GM12892 (cell line): ENCODE measurements around the gene FSTL5.

Experiments used
- DNase-seq: peaks from one replicate; pipeline ENCODE4 v3.0.0; 2011; ENCODE audit not compliant: insufficient read length
- FAIRE-seq: peaks from 2 replicates; lab custom pipeline; 2011; peaks lifted over from hg19 to GRCh38; lab: Jason Lieb, UNC
- POLR2A ChIP-seq: IDR thresholded peaks from 2 replicates; pipeline ENCODE4 v1.6.1; 2011; ENCODE audit warnings: low read depth, low read length, control low read depth
- POLR2AphosphoS5 ChIP-seq: IDR thresholded peaks from 2 replicates; pipeline ENCODE4 v1.6.1; 2011; ENCODE audit warnings: low read depth, low read length, control low read depth
- TAF1 ChIP-seq: IDR thresholded peaks from 2 replicates; pipeline ENCODE4 v1.6.1; 2011; ENCODE audit warnings: low read depth, mild to moderate bottlenecking, control low read depth, low read length, borderline replicate concordance

FSTL5 gene

GRCh38 chr4:161919442-161920220 is 244.2 kb downstream of the FSTL5 start:
- no peak for FAIRE-seq
- TF ChIP-seq POLR2AphosphoS5 (no peak), TAF1 (no peak), POLR2A (no peak)
- no peak for DNase-seq

GRCh38 chr4:161916035-161916434 is 247.8 kb downstream of the FSTL5 start:
- FAIRE-seq: no peak

GRCh38 chr4:161907590-161907955 is 256.2 kb downstream of the FSTL5 start:
- no peak for TF ChIP-seq TAF1
- no peak for TF ChIP-seq POLR2AphosphoS5
- TF ChIP-seq POLR2A: no peak
- FAIRE-seq (no peak), DNase-seq (no peak)

More at GRCh38 chr4:161916035-161916434, 247.8 kb downstream of the FSTL5 start:
- DNase-seq: no peak
- TF ChIP-seq TAF1 (no peak), POLR2AphosphoS5 (no peak), POLR2A (no peak)

GRCh38 chr4:161906836-161907589 is 256.8 kb downstream of the FSTL5 start:
- TF ChIP-seq POLR2AphosphoS5 (no peak), POLR2A (no peak), TAF1 (no peak)
- DNase-seq: no peak

GRCh38 chr4:161900110-161900509 is 263.7 kb downstream of the FSTL5 start:
- DNase-seq (no peak), FAIRE-seq (no peak)
- TF ChIP-seq POLR2AphosphoS5 (no peak), TAF1 (no peak), POLR2A (no peak)

More at GRCh38 chr4:161906836-161907589, 256.8 kb downstream of the FSTL5 start:
- FAIRE-seq: no peak

GRCh38 chr4:161894493-161895167 is 269.2 kb downstream of the FSTL5 start:
- TF ChIP-seq TAF1 (no peak), POLR2A (no peak), POLR2AphosphoS5 (no peak)
- DNase-seq (no peak), FAIRE-seq (no peak)

- DNase-seq: no peak
- no peak for FAIRE-seq
- TF ChIP-seq TAF1 (no peak), POLR2AphosphoS5 (no peak), POLR2A (no peak)
Observed at GRCh38 chr4:161894014-161894413, 269.8 kb downstream of the FSTL5 start.

- TF ChIP-seq POLR2A: no peak
- no peak for TF ChIP-seq TAF1
- no peak for TF ChIP-seq POLR2AphosphoS5
- no peak for FAIRE-seq
- DNase-seq: no peak
Observed at GRCh38 chr4:161893566-161893965, 270.2 kb downstream of the FSTL5 start.

GRCh38 chr4:161892951-161893350 is 270.8 kb downstream of the FSTL5 start:
- TF ChIP-seq TAF1: no peak
- TF ChIP-seq POLR2AphosphoS5: no peak
- no peak for TF ChIP-seq POLR2A
- FAIRE-seq (no peak), DNase-seq (no peak)

GRCh38 chr4:161883157-161883556 is 280.6 kb downstream of the FSTL5 start:
- no peak for DNase-seq
- TF ChIP-seq POLR2A (no peak), TAF1 (no peak), POLR2AphosphoS5 (no peak)
- FAIRE-seq: no peak

- FAIRE-seq (no peak), DNase-seq (no peak)
- TF ChIP-seq POLR2A: no peak
- no peak for TF ChIP-seq POLR2AphosphoS5
- no peak for TF ChIP-seq TAF1
Observed at GRCh38 chr4:161881370-161881769, 282.4 kb downstream of the FSTL5 start.

- DNase-seq: no peak
- no peak for TF ChIP-seq POLR2AphosphoS5
- no peak for TF ChIP-seq POLR2A
- TF ChIP-seq TAF1: no peak
- no peak for FAIRE-seq
Observed at GRCh38 chr4:161869511-161869910, 294.3 kb downstream of the FSTL5 start.
